Smooth muscle cell of the brain vasculature (primary cell): ENCODE measurements around the gene TBC1D16.

Experiments
- DNase-seq: peaks from one replicate; pipeline ENCODE4 v3.0.0-alpha.2; 2012; ENCODE audit warnings: low read depth, low spot score

The TBC1D16 gene

GRCh38 chr17:80035687-80035936 lies at the start of gene TBC1D16:
Gene TBC1D16, minus strand, starts transcription at chr17:80035872. Its CDS starts 22,325 bp downstream, at chr17:80013547.
- no peak for DNase-seq

GRCh38 chr17:80084773-80085172 lies 49.1 kb upstream of the TBC1D16 start:
- DNase-seq, result no peak

- DNase-seq, result no peak
Measured at GRCh38 chr17:80083136-80083661, 47.5 kb upstream of the TBC1D16 start.

GRCh38 chr17:80082403-80083135 lies 46.9 kb upstream of the TBC1D16 start:
- no peak for DNase-seq

GRCh38 chr17:80081596-80081995 lies 45.9 kb upstream of the TBC1D16 start:
- no peak for DNase-seq

- DNase-seq, result no peak
Measured at GRCh38 chr17:80080081-80080480, 44.4 kb upstream of the TBC1D16 start.

GRCh38 chr17:80072410-80072809 lies 36.7 kb upstream of the TBC1D16 start:
- no peak for DNase-seq

- no peak for DNase-seq
Measured at GRCh38 chr17:80071116-80071841, 35.6 kb upstream of the TBC1D16 start.

GRCh38 chr17:80070375-80071115 lies 34.9 kb upstream of the TBC1D16 start:
- DNase-seq, result no peak

- DNase-seq, result no peak
Measured at GRCh38 chr17:80068301-80069222, 32.9 kb upstream of the TBC1D16 start.

GRCh38 chr17:80067393-80067986 lies 31.8 kb upstream of the TBC1D16 start:
- DNase-seq, result no peak

GRCh38 chr17:80065478-80066170 lies 30.0 kb upstream of the TBC1D16 start:
- DNase-seq, result no peak

GRCh38 chr17:80064696-80065095 lies 29.0 kb upstream of the TBC1D16 start:
- DNase-seq, result no peak

- DNase-seq, result peak; percentile 12
Measured at GRCh38 chr17:80063830-80064585, 28.3 kb upstream of the TBC1D16 start.

GRCh38 chr17:80061421-80061820 lies 25.7 kb upstream of the TBC1D16 start:
- no peak for DNase-seq

GRCh38 chr17:80060644-80061043 lies 25.0 kb upstream of the TBC1D16 start:
- DNase-seq, result no peak

GRCh38 chr17:80058311-80058955 lies 22.8 kb upstream of the TBC1D16 start:
- no peak for DNase-seq

GRCh38 chr17:80055597-80055996 lies 19.9 kb upstream of the TBC1D16 start:
- no peak for DNase-seq

GRCh38 chr17:80053102-80053501 lies 17.4 kb upstream of the TBC1D16 start:
- DNase-seq, result no peak
